SKM-1 (cell line): ENCODE measurements around the gene NCL.
"Not testable (repeated sequence)": the region's sequence is repeated elsewhere in the genome, so short reads cannot be mapped to it uniquely, and the experiment has no call there.

Source experiments
- DNase-seq: peaks from one replicate; lab custom pipeline; 2025; ENCODE audit not compliant: unreplicated experiment; lab: John Stamatoyannopoulos, UW

The NCL gene

GRCh38 chr2:231469583-231469950 lies 5.3 kb upstream of the NCL start:
- no peak for DNase-seq

GRCh38 chr2:231467613-231468530 lies 3.6 kb upstream of the NCL start:
- no peak for DNase-seq

- DNase-seq: no peak
Observed at GRCh38 chr2:231467016-231467545, 2.8 kb upstream of the NCL start.

GRCh38 chr2:231464576-231465540 lies 574 bp upstream of the NCL start:
- DNase-seq: no peak

GRCh38 chr2:231462729-231463465 lies 1.4 kb downstream of the NCL start:
- no peak for DNase-seq

DNA sequence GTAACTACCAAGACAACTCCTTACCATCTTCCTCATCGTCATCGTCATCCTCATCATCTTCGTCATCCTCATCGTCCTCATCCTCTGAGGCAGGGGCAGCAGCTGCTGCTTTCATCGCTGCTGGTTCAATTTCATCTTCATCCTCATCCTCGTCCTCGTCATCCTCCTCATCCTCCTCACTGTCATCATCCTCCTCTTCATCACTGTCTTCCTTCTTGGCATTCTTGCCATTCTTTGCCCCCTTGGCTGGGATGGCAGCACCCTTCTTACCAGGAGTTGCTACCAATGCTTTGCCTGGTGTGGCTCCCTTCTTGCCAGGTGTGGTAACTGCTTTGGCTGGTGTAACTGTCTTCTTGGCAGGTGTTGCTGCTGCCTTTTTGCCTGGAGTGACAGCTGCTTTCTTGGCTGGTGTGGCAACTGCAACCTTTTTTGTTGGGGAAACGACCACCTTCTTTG lies 2.7 kb downstream of the NCL start:
- DNase-seq: no peak

DNA sequence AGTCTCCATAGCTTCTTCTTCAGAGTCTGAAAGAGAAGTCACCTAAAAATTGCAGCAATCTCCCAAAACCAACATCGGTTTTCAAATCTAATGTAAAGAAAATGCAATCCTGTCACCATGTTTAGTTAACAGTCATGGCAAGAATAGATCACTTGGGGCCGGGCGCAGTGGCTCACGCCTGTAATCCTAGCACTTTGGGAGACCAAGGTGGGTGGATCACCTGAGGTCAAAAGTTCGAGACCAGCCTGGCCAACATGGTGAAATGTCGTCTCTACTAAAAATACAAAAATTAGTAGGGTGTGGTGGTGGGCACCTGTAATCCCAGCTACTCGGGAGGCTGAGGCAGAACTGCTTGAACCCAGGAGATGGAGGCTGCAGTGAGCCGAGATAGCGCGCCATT lies 3.4 kb downstream of the NCL start:
- not testable (repeated sequence) for DNase-seq

GRCh38 chr2:231460073-231460835 lies 4.0 kb downstream of the NCL start:
- no peak for DNase-seq

- DNase-seq: no peak
Observed at GRCh38 chr2:231458368-231458767, 5.9 kb downstream of the NCL start.

DNA sequence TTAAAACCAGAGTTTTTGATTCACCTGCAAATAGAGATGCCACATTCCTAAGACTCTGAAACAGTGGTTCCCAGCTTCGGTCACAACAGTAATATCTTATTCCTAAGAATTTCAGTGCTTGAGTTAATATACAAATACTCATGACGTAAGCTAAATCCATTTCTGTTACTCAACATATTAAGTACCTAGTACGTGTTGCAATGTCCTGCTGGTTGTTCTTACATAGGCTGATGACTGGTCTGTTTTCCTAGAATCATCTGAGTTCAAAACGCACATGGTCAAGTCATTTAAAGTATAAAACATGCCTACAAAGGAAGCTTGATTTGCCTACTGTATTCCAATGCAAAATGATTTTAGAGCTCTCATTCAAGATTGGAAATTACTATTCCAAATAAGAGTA lies 7.2 kb downstream of the NCL start:
- DNase-seq: no peak

- no peak for DNase-seq
Observed at GRCh38 chr2:231456295-231457004, 7.8 kb downstream of the NCL start.

GRCh38 chr2:231455890-231456289 lies 8.4 kb downstream of the NCL start:
- no peak for DNase-seq

GRCh38 chr2:231455222-231455621 lies 9.1 kb downstream of the NCL start:
- no peak for DNase-seq

GRCh38 chr2:231454361-231454791 lies 9.9 kb downstream of the NCL start:
- DNase-seq: no peak

DNA sequence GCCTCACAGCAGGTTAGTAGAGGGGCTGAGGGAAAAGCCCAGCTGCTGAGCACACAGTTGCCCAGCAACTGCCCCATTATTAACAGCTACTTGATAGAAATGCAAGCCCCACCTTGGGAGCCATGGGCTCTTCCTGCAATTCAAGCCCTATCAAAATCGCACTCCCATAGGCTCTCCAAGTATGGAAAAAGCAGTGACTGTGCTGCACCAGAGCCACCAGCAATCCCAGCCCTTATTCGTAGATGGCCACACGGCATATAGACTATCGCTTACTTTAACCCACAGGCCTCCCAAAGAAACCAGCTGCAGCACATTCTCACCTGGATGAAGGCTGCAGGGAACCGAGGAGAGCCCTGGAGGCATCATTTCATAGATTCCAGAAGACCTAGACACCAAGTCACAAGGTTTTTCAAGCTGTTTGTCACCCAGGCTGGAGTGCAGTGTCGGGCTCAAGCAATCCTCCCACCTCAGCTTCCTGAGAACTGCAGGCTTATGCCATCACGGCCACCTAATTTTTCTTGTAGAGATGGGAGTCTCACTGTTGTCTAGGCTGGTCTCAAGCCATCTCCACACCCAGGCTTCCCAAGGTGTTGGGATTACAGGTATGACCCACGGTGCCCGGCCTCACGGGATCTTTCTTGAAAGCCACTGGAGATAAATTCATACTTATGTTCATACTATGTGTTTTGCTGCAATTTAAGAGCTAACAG lies 11.3 kb downstream of the NCL start:
- DNase-seq: no peak

DNA sequence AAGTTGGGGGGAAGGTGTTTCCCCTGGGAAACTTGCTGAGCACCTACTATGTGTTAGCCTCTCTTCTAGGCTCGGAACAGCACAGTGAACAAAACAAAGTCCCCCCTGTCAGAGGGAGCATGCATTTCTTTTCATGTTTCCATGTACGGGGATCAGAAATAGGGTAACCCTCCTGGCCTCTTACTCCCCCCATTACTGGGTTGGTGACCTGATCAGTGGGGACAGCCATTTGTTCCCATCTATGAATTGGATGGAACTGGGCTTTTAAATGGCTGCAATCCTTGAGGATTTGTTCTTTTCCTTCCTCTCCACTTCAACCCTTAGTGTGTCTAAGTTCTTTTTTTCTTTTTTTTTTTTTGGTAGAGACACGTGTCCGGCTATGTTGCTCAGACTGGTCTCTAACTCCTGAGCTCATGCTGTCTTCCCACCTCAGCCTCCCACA lies 13.7 kb downstream of the NCL start:
- no peak for DNase-seq

GRCh38 chr2:231449503-231450054 lies 14.7 kb downstream of the NCL start:
- no peak for DNase-seq

- no peak for DNase-seq
Observed at GRCh38 chr2:231436957-231437356, 27.3 kb downstream of the NCL start.
